ENCODE results near the gene MEIOC. TPM values are rescaled to one million over a fixed set of nuclear protein-coding genes. Genes with fewer than 3 reads are reported as not detected.
"Not testable (repeated sequence)": the region's sequence is repeated elsewhere in the genome, so short reads cannot be mapped to it uniquely, and the experiment has no call there.

Gene MEIOC
- total RNA-seq, 2 experiments from 2014 or later, result 0.15 to 0.36 TPM

DNA sequence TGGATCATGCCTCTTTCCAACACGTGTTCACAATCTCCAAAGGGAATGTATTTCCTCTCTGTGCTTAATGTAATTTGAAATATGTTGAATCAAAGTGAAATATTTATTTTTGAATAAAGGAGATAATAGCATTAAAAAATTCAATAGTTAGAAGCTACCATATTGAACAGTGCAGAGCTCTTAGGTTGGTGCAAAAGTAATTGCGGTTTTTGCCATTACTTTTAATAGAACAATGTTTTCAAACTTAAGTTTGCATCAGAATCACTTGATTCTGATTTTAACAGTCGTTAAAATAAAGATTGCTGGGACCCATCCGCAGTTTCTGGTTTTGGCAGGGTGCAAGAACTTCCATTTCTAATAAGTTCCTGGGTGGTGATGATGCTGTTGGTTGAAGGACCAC, 10.0 kb upstream of the MEIOC start:
- POLR2A ChIA-PET, result no interaction called here
- CTCF ChIA-PET, result interaction anchor here (1.0 kb wide), 1 partner anchor 114 kb away, joined by 7 read pairs; no protein-coding TSS in a partner anchor

DNA sequence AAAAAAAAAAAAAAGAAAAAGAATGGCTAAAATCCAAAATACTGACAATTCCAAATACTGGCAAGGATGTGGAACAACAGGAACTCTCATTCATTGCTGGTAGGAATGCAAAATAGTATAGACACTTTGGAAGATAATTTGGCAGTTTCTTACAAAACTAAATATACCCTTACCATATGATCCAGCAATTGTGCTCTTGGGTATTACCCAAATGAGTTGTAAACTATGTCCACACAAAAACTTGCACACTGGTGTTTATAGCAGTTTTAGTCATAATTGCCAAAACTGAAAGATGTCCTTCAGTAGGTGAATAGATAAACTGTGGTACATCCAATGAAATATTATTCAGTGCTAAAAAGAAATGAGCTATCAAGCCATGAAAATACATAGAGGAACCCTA, 8.5 kb upstream of the MEIOC start:
- CTCF ChIA-PET, result interaction anchor here (0.7 to 0.9 kb wide), 2 partner anchors 70 to 136 kb away, joined by 3 to 4 read pairs; no protein-coding TSS in a partner anchor
- POLR2A ChIA-PET, result no interaction called here

DNA sequence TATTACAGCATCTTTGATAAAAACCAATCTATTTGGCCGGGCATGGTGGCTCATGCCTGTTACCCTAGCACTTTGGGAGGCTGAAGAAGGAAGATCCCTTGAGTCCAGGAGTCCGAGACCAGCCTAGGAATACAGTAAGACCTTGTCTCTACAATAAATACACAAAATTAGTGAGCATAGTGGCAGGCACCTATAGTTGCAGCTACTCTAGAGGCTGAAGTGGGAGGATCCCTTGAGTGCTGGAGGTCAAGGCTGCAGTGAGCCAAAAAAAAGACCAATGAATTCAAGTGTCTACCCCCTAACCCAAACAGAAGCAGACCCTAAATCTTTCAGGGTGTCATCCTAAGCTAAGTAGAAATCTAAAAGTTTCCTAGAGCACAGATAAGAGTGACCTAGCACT, 7.3 kb upstream of the MEIOC start:
- ChIA-PET POLR2A (no interaction called here), CTCF (no interaction called here)

DNA sequence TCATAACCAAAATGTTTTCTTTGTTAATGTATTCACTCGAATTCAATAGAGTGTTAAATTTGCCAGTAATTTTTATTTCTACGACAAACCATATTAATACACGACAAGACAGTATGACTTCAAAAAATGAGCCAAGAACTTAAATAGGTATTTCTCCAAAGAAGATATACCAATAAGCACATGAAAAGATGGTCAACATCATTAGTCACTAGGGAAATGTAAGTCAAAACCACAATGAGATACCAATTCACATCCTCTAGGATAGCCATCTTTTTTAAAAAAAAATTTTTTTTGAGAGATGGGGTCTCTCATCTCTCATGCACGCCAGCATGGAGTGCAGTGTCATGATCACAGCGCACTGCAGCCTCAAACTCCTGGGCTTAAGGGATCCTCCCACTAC, 5.0 kb upstream of the MEIOC start:
- POLR2A ChIA-PET, result no interaction called here
- CTCF ChIA-PET, result no interaction called here

DNA sequence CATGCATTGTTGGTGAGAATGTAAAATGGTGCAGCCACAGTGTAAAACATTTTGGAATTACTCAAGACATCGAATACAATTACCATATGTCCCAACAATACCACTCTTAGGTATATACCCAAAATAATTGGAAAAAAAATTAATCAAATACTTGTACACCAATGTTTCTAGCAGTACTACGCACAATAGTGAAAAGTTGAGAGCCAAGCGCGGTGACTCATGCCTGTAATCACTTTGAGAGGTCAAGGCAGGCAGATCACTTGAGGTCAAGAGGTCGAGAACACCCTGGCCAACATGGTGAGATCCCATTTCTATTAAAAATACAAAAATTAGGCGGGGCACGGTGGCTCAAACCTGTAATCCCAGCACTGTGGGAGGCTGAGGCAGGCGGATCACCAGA, 3.5 kb upstream of the MEIOC start:
- ChIA-PET CTCF (no interaction called here), POLR2A (no interaction called here)

DNA sequence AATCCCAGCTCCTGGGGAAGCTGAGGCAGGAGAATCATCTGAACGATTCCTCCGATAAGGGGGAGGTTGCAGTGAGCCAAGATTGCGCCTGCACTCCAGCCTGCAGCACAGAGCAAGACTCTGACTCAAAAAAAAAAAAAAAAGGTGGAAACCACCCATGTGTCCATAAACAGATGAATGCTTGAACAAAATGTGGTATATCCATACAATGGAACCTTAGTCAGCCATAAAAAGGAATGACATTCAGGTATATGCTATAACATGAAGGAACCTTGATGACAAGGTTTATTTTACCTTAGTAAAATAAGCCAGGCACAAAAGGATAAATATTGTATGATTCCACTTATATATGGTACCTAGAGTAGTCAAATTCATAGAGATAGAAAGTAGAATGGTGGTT, 2.9 kb upstream of the MEIOC start:
- CTCF ChIA-PET, result no interaction called here
- POLR2A ChIA-PET, result no interaction called here

DNA sequence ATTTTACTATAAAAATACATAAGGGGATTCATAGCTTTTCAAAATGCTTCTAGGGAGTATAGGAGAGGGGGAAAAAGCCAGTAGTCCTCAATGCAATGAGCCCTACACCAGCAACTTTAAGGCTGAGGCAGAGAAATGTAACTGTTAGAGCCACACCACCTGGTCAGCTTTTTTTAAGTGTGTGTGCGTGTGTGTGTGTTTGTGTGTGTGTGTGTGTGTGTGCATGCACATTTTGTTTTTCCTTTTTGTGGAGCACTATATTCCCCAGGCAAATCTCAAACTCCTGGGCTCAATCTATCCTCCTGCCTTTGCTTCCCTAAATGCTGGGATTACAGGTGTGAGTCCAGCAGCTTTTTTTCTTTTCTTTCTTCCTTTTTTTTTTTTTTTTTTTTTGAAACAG, 2.3 kb upstream of the MEIOC start:
- ChIA-PET CTCF (no interaction called here), POLR2A (no interaction called here)

DNA sequence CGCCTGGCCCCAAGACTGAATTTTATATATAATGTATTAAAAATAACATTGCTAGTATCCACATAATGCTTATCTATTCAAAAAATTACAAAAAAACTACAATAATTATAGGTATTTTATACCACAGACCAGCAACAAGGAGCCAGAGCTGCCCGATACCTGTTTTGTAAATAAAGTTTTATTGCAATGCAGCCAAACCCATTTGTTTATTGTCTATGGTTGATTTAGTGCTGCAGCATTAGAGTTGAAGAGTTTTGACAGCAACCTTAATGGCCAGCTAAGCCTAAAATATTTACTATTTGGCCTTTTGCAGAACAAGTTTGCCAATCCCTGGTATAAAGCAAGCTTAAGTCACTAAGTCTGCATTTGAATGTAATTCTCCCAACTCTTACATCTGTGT, 5.6 kb downstream of the MEIOC start:
- CTCF ChIA-PET, result no interaction called here
- POLR2A ChIA-PET, result no interaction called here

DNA sequence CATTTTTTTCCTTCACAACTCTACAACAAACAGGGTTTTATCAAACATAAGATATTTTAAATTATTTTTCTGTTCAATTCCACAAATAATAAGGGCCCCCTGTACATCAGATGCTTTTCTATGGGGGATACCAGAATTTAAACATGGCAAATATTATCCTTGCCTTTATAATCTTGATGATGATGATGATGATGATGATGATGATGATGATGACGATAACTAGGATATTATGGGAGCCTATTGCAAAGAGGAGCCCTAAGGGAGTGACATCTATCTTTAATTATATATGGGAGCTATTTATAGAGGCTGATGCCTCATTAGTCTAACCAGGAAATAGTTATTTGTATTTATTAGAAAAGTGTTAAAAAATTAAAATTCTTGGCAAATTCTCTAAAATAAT, 6.8 kb downstream of the MEIOC start:
- CTCF ChIA-PET, result no interaction called here

DNA sequence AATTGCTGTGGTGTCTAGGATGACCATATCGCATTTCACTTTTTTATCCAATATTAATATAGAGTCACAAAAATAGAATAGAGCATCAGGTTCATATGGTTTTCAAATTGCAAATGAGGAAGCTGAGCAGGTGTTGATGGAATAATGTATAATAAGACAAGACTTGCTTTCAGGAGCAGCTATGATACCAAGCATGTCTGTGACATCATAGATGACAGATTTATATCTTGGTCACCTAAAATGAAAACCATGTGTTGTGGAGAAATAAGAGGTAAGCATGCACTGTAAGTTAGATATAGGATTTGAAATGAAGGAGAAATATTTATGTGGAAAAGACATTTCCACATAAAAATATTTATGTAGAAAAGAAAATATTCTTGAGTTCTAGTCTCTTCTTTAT, 8.6 kb downstream of the MEIOC start:
- CTCF ChIA-PET, result no interaction called here

More for the DNA sequence above, 6.8 kb downstream of the MEIOC start:
- POLR2A ChIA-PET, result no interaction called here

DNA sequence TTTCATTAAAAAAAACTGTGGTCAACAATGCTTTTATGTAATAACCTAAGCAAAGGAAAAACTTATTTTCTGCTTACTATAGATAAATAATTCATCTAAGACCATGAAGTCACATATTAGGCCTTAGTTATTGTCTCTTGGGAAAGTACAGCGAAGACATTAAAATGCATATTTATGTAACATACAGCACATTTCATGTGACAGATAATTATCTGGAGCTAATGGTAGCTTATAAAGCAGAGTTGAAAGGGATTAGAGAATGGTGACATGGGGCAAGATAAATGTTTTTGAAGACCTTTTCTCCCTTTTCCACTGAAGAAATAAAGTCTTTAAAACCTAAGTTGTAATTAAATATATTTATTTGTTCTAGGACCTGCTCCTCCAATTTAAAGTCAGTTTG, 9.7 kb downstream of the MEIOC start:
- POLR2A ChIA-PET, result no interaction called here
- CTCF ChIA-PET, result no interaction called here

More for the DNA sequence above, 8.6 kb downstream of the MEIOC start:
- POLR2A ChIA-PET, result no interaction called here

DNA sequence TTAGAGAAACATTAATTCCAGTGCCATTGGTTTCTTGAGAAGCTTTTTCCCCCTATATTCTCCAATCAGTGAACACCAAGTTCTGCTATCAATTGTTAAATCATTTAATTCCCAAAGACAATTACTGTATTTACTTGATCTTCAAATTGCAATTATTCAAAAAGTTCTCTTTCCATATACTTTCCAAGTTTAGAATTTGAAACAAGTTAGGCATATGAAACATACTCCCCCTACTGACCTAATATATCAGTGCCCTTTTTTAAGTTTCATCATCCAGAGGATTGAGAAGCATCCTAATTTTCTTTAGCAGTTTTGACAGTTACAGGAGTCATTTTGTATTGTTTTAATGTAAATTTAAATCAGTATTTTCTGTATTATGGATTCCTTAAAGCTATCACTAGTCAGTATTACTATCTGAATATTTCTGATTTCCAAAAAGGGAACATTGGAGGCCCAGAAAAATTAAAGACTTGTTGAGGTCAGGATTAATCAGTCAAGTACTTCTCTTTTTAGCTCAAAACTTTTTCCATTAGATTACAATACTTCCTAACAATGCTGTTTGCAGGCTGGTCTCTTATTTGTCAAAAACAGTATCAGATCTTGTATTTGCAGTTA, 16.3 kb downstream of the MEIOC start:
- POLR2A ChIA-PET, result no interaction called here
- CTCF ChIA-PET, result interaction anchor here (0.9 kb wide), 1 partner anchor 10 kb away, joined by 3 read pairs; no protein-coding TSS in a partner anchor

DNA sequence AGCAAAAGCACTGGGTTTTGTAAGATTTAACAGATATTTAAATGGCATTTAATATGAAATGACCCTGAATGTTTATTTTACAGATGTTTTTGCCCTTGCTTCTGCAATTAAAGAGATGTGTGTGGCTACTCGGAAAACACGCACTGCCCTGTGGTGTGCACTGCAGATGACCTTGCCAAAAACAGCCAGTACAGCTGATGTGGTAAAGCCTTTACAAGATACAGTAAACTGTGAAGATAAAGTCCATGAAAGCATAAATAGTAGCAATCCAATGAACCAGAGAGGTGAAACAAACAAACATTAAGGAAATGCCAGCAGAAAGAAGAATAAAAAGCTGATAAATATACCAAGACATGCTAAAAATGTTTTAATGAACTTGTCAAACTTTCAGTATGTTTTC, 17.6 kb downstream of the MEIOC start:
- CTCF ChIA-PET, result interaction anchor here (0.6 kb wide), 1 partner anchor 23 kb away, joined by 3 read pairs; no protein-coding TSS in a partner anchor
- POLR2A ChIA-PET, result interaction anchor here (0.6 kb wide), 1 partner anchor 32 kb away, joined by 11 read pairs; no protein-coding TSS in a partner anchor

DNA sequence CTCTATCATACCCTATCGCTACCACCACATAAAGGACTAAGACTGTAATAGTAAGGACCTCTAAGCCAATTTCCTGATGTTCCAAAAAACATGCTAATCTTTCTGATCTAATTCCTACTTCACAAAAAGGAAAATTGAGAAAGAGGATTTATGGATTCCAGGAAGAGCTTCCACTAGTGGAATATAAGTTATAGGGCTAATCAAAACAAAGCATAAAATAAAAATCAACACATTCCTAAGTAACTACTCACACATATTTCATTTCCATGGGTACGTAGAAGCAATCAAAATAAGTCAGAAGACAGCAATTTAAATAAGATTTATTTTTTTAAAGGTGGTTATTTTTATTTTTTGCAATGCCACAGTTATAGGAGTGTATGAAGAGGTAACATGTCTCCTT, 20.9 kb downstream of the MEIOC start:
- CTCF ChIA-PET, result no interaction called here
- POLR2A ChIA-PET, result no interaction called here

DNA sequence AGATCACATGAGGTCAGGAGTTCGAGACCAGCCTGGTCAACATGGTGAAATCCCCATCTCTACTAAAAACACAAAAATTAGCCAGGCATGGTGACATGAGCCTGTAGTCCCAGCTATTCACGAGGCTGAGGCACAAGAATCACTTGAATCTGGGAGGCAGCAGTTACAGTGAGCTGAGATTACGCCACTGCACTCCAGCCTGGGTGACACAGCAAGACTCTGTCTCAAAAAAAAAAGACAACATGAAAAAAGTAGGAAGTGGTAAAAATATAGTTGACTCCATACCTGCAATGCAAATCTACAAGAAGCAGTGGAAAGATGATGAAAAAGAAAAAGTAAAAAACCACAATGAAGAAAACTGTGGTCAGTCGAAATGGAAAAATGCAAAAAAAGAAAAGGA, 27.0 kb downstream of the MEIOC start:
- CTCF ChIA-PET, result interaction anchor here (1.1 kb wide), 1 partner anchor 988 kb away, joined by 4 read pairs; no protein-coding TSS in a partner anchor
- POLR2A ChIA-PET, result not testable (repeated sequence)

DNA sequence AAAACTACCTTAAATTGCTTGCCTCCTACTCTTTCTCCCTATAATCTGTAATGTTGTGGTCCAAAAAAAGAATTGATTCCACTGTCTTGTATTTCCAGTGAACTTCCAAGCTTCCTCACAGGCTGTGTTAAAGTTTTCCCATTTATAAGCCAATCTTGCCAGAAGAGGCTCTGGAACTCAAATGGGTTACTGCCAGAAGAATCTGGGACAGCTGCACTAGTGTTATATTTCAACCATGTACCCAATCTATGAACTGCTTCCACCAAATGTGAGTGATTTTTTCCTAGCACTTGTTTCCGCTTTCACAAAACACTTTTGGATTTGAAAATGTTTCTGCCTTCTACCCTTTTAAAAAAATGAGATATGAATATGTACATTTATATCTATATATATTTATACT, 31.5 kb downstream of the MEIOC start:
- ChIA-PET CTCF (interaction anchor here (1.1 kb wide), 1 partner anchor 154 kb away, joined by 3 read pairs; no protein-coding TSS in a partner anchor), POLR2A (no interaction called here)

DNA sequence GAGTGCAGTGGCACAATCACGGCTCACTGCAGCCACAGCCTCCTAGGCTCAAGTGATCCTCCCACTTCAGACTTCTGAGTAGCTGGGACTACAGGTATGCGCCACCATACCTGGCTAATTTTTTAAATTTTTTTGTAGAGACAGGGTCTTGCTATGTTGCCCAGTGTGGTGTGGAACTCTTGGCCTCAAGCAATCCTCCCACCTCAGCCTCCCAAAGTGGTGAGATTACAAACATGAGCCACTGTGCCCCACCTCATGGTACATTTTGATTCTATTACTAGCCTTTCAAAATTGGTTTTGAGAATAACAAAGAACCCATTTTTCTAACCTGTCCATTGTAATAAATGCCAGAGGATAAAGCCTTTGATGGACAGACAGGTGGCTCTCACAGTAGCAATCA, 31.9 kb downstream of the MEIOC start:
- POLR2A ChIA-PET, result interaction anchor here (1.2 kb wide), 1 partner anchor 20 kb away, joined by 9 read pairs; the partner anchor contains the start of gene DBF4B
- CTCF ChIA-PET, result interaction anchor here (1.1 kb wide), 1 partner anchor 154 kb away, joined by 3 read pairs; no protein-coding TSS in a partner anchor

DNA sequence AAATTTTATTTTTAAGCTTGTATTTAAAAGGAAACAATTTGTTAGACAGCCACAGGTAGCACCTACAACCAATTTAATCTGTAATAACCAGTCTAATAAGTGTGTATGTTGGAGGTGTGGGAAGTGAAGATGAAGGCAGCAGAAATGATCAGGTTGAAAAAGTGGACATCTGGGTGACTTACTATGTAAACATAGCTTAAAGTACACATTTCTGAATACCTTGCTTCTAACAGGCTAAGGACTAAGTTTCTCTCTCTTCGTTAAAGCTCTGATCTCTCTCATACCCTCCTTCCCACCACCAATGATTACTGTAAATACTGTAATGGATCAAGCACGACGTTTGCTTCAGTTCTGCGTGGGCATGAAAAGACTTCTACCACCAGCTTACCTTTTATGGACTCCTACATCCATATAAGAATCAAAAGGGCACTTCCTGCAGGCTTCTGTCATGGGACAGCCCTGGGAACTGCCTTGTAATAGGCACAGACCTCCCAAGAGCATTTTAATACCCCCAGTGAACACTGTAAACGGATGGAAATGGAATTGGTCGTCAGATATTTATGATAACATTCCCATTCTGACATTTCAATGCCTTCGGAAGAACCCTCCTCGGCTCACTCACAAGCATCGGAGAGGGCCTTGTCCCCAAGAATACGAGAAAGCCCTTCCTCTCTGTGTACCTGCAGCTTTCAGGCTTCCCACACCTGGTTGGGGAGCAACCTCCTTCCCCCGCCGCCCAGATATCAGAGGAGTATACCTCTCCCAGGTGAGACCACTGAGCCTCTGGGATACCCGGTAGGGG, 32.6 kb downstream of the MEIOC start:
- ChIA-PET POLR2A (interaction anchor here (0.6 to 1.2 kb wide), 2 partner anchors 20 to 84 kb away, joined by 9 to 12 read pairs; partner anchors contain the start of gene DBF4B), CTCF (no interaction called here)

DNA sequence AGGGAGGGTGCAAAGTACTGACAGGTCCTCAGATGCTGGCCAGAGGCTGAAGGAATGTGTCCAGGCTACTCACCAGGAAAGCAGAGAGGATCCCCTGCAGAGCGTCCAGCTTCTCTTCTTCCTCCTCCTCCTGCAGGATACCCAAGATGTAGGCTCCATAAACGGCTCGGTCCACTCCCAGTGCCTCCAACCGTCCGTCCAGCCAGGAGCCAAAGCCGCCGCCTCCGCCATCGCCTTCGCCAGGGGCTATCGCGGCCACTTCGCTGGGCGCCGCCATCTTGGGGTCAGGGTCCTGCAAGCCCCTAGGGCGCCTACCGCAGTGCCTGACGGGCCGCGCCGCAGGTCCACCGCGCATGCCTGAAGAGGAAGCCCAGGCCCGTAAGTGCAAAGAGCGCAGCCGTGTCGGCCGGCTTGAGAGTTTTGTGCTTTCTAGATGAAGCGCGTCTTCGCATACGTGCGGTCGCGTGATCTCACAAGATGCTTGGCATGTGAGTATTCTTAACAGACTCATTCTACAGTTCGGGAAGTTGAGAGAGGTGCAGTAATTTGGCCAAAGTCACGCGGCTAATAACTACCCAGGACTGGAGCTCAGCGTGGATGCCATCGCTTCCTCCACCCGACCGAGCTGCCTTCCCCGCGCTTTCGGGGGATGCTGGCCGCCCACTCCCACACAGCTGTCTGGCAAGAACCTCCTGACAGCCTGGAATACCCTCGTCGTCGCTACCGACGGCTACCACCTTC, 33.4 kb downstream of the MEIOC start, which contains the start of gene CCDC43:
Gene CCDC43 (minus strand): TSS at position 300 of the 741 bp plus-strand sequence. CDS start 23 bp downstream, at position 277.
- ChIA-PET POLR2A (interaction anchor here (1.2 kb wide), 1 partner anchor 19 kb away, joined by 9 read pairs; the partner anchor contains the start of gene DBF4B), CTCF (interaction anchor here (0.8 to 1.9 kb wide), 2 partner anchors 87 to 156 kb away, joined by 3 to 9 read pairs; no protein-coding TSS in a partner anchor)

DNA sequence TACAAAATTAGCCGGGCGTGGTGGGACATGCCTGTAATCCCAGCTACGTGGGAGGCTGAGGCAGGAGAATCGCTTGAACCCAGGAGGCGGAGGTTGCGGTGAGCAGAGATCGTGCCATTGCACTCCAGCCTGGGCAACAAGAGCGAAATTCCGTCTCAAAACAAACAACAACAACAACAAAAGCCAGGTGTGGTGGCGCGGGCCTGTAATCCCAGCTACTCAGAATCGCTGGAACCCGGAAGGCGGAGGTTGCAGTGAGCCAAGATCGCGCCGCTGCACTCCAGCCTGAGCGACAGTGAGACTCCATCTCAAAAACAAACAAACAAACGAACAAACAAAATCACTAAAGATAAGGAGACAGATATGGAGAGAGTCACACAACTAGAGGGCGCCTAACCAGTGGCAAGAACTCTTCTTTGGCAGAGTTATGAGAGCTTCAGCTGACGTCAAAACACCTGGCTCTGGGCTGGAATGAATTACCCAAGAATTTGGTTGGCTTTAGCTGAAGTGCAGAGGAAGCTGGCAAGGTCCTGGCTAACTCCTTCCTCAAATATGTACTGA, 34.6 kb downstream of the MEIOC start:
- CTCF ChIA-PET, result interaction anchor here (1.2 to 1.9 kb wide), 2 partner anchors 157 to 172 kb away, joined by 3 to 9 read pairs; no protein-coding TSS in a partner anchor
- POLR2A ChIA-PET, result not testable (repeated sequence)
